Thymus (tissue), 11 donors: ENCODE data around the gene SYT8. TPM values are rescaled to one million over a fixed set of nuclear protein-coding genes. Genes with fewer than 3 reads are reported as not detected.
"Not testable (repeated sequence)": the region's sequence is repeated elsewhere in the genome, so short reads cannot be mapped to it uniquely, and the experiment has no call there.

Source experiments
- DNase-seq, 9 donors: peaks; one replicate each; pipeline ENCODE4 v3.0.0-alpha.2; 2013; ENCODE audit warnings: low spot score in 9 of 9, low read depth in 6 of 9, missing footprints in 1 of 9
- H3K27ac ChIP-seq, 2 donors: one replicate each; pipeline ENCODE4 v1.5.1; 2013; ENCODE audit warnings: control low read depth in 1 of 2, low read depth in 1 of 2, low read length in 1 of 2, mild to moderate bottlenecking in 1 of 2, moderate library complexity in 1 of 2
- H3K27me3 ChIP-seq, 2 donors: one replicate each; pipeline ENCODE4 v1.5.1; 2013; ENCODE audit warnings: low read length in 1 of 2; ENCODE audit not compliant: control insufficient read depth in 2 of 2, insufficient read depth in 1 of 2
- H3K36me3 ChIP-seq, 2 donors: one replicate each; pipeline ENCODE4 v1.5.1; 2013; ENCODE audit warnings: low read length in 1 of 2, mild to moderate bottlenecking in 1 of 2, moderate library complexity in 1 of 2; ENCODE audit not compliant: control insufficient read depth in 2 of 2, insufficient read depth in 2 of 2
- H3K4me1 ChIP-seq, 2 donors: one replicate each; pipeline ENCODE4 v1.5.1; 2013; ENCODE audit warnings: low read length in 2 of 2; ENCODE audit not compliant: control insufficient read depth in 2 of 2, insufficient read depth in 2 of 2
- H3K4me3 ChIP-seq, 2 donors: one replicate each; pipeline ENCODE4 v1.5.1; 2013; ENCODE audit warnings: low read length in 2 of 2, control low read depth in 1 of 2, mild to moderate bottlenecking in 1 of 2
- H3K9me3 ChIP-seq, 2 donors: one replicate each; pipeline ENCODE4 v1.5.1; 2013; ENCODE audit warnings: low read length in 1 of 2, mild to moderate bottlenecking in 1 of 2; ENCODE audit not compliant: control insufficient read depth in 2 of 2, insufficient read depth in 1 of 2
- WGBS: extraction: QIAGEN DNeasy Blood & Tissue Kit; methylation state at CpG from one replicate; pipeline ENCODE4 v1.1.7; 2013; 5-methylcytosine and 5-hydroxymethylcytosine counted together
- polyA plus RNA-seq: library from polyadenylated mRNA; stranded (reverse); fragments of 200-250 nt; gene quantifications from one replicate; pipeline ENCODE4 v1.2.3, GENCODE V29; 2013
- total RNA-seq: library from RNA; stranded (reverse); fragments of 120-200 nt; gene quantifications from one replicate; pipeline ENCODE4 v1.2.4, GENCODE V29; 2013
- donor health status: healthy.

Gene SYT8
- total and polyA plus RNA-seq, 2 donors: 0.71 to 9.8 TPM

DNA sequence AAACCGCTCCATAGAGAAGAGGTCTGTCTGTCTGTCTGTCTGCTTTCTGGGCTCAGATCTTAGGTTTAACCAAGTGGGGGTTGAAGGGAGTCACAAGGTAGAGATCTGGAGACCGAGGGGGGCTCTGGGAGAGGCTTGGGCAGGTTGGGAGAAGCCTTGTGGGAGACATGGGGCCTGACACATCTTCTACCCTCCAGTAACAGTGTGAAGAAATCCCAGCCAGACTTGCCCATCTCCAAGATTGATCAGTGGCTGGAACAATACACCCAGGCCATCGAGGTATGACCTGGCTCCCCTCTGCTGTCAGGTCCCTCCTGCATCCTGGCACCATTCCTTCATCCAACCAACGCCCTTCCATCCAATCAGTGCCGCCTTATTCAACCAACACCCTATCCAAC lies 49.5 kb downstream of the SYT8 start:
- DNase-seq: no peak
- WGBS: 95% methylated on average over 5 of the region's 5 CpGs
- Histone ChIP-seq H3K36me3 (peaks cover 21 to 40% of the 10 kb centered on the region in 2 donors), H3K27me3 (no peaks in the 10 kb centered on the region), H3K27ac (no peak overlapping the region), H3K4me3 (no peak overlapping the region), H3K9me3 (no peaks in the 10 kb centered on the region), H3K4me1 (peaks cover under 1 to 45% of the 10 kb centered on the region in 2 donors)

DNA sequence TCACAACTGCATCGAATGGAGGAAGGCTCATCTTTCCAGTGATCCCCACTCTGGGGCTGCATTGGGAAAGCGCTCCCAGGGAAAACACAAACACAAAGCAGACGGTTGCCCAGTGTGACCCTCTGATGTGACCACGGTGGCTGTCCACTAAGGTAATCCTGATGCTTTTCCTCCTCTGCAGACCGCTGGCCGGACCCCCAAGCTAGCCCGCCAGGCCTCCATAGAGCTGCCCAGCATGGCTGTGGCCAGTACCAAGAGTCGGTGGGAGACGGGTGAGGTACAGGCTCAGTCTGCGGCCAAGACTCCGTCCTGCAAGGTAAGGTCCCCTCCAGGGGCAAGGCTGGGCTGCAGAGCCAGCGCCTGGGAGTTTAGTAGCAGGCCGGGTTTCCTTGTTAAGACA lies 51.8 kb downstream of the SYT8 start:
- H3K27me3 ChIP-seq, H3K27ac ChIP-seq, DNase-seq, H3K9me3 ChIP-seq, H3K4me3 ChIP-seq: not testable (repeated sequence)
- 97% methylated on average over 13 of the region's 13 CpGs for WGBS
- H3K36me3 ChIP-seq: peaks cover 21 to 35% of the 10 kb centered on the region in 2 donors
- peaks cover 6 to 56% of the 10 kb centered on the region in 2 donors for H3K4me1 ChIP-seq

Other genes starting within 250 kb of the SYT8 start
- gene KRTAP5-1, start 249.7 kb upstream of the SYT8 start, total RNA-seq: not detected
- not detected for gene KRTAP5-1, start 249.7 kb upstream of the SYT8 start, polyA plus RNA-seq
- gene KRTAP5-2, start 236.7 kb upstream of the SYT8 start, total RNA-seq: not detected
- 0.11 TPM for gene KRTAP5-2, start 236.7 kb upstream of the SYT8 start, polyA plus RNA-seq
- not detected for gene KRTAP5-3, start 226.5 kb upstream of the SYT8 start, total RNA-seq
- 0.02 TPM for gene KRTAP5-3, start 226.5 kb upstream of the SYT8 start, polyA plus RNA-seq
- not detected for gene KRTAP5-4, start 212.9 kb upstream of the SYT8 start, total RNA-seq
- not detected for gene KRTAP5-4, start 212.9 kb upstream of the SYT8 start, polyA plus RNA-seq
- gene KRTAP5-5, start 205.2 kb upstream of the SYT8 start, total RNA-seq: not detected
- gene KRTAP5-5, start 205.2 kb upstream of the SYT8 start, polyA plus RNA-seq: not detected
- not detected for gene KRTAP5-6, start 137.8 kb upstream of the SYT8 start, total RNA-seq
- not detected for gene KRTAP5-6, start 137.8 kb upstream of the SYT8 start, polyA plus RNA-seq
- gene IFITM10, start 84.4 kb upstream of the SYT8 start, total RNA-seq: 0.14 TPM
- 0.80 TPM for gene IFITM10, start 84.4 kb upstream of the SYT8 start, polyA plus RNA-seq
- gene CTSD, start 71.1 kb upstream of the SYT8 start, total RNA-seq: 97.4 TPM
- 487 TPM for gene CTSD, start 71.1 kb upstream of the SYT8 start, polyA plus RNA-seq
- gene TNNI2, start 4.0 kb downstream of the SYT8 start, total RNA-seq: 4.5 TPM
- 13.4 TPM for gene TNNI2, start 4.0 kb downstream of the SYT8 start, polyA plus RNA-seq
- 179 TPM for gene LSP1, start 18.1 kb downstream of the SYT8 start, total RNA-seq
- 138 TPM for gene LSP1, start 18.1 kb downstream of the SYT8 start, polyA plus RNA-seq
- not detected for gene PRR33, start 56.9 kb downstream of the SYT8 start, total RNA-seq
- gene PRR33, start 56.9 kb downstream of the SYT8 start, polyA plus RNA-seq: 0.18 TPM
- gene TNNT3, start 84.7 kb downstream of the SYT8 start, total RNA-seq: 15.8 TPM
- gene TNNT3, start 84.7 kb downstream of the SYT8 start, polyA plus RNA-seq: 44.9 TPM
- gene MRPL23, start 112.3 kb downstream of the SYT8 start, total RNA-seq: 62.8 TPM
- 75.9 TPM for gene MRPL23, start 112.3 kb downstream of the SYT8 start, polyA plus RNA-seq
- gene H19, start 162.9 kb downstream of the SYT8 start, total RNA-seq: 413 TPM
- 102 TPM for gene H19, start 162.9 kb downstream of the SYT8 start, polyA plus RNA-seq